GM15510 (cell line): ENCODE measurements around the gene ALPL.

ENCODE experiments used
- POLR2A ChIP-seq: IDR thresholded peaks from 3 replicates; pipeline ENCODE4 v1.6.1; 2011; ENCODE audit warnings: borderline replicate concordance; ENCODE audit not compliant: insufficient read length; ENCODE audit errors: extremely low read depth

The ALPL gene

DNA sequence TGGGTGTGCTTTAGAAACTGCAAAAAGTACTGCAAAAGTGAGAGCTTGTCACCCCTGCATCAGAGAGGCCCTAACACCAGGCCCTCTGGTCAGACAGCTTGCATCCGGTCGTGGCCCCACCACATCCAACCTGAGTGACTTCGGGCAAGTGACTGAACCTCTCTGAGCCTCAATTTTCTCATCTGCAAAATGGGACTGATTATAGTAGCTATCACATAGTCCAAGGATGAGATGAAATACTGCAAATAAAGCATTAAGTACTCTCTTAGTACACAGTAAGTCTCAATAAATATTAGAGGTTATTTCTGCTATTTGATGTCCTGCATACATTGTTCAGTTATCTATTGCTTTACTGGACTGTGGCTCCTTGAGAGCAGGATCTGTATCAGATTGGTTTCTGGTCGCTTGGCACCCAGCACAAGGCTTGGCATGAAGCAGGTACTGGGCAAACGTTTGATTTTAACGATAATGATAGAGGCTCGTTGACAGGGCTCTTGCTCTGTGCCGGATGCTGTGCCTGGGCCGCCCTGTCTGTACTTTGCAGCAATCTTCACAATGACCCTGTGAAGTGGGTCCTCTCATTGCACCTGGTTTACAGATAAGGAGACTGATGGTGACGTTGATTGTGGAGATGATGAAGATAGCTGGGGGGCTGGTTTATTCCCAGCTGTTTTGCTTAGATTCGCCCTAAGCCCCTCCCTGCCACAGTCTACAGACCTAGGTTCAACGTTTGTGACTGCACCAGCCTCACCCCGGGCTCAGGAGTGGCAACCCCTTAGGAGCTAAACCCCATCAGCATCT lies 116.4 kb downstream of the ALPL start:
- TF ChIP-seq POLR2A, result no peak

GRCh38 chr1:21626921-21627339 lies 117.7 kb downstream of the ALPL start:
- TF ChIP-seq POLR2A, result no peak
